Hepatocyte (in vitro differentiated cells): Measurements from ENCODE around the gene SPRED2. TPM values are rescaled to one million over a fixed set of nuclear protein-coding genes. Genes with fewer than 3 reads are reported as not detected.
"Not testable (repeated sequence)": the region's sequence is repeated elsewhere in the genome, so short reads cannot be mapped to it uniquely, and the experiment has no call there.

Experiments
- DNase-seq: peaks from one replicate; pipeline ENCODE4 v3.0.0-alpha.2; 2016; ENCODE audit warnings: low spot score
- H2AFZ ChIP-seq: fragments of 200-600 bp; sonication (generic); 2 replicates; pipeline ENCODE4 v1.6.0; 2016; ENCODE audit warnings: antibody characterized with exemption, mild to moderate bottlenecking
- H3K27ac ChIP-seq: fragments of 200-600 bp; sonication (generic); 2 replicates; pipeline ENCODE4 v1.5.1; 2016; ENCODE audit warnings: mild to moderate bottlenecking
- H3K27me3 ChIP-seq: fragments of 200-600 bp; sonication (generic); 2 replicates; pipeline ENCODE4 v1.6.1; 2016
- H3K36me3 ChIP-seq: fragments of 200-600 bp; sonication (generic); replicated peaks from 2 replicates; pipeline ENCODE4 v1.5.1; 2016; ENCODE audit warnings: low read depth; ENCODE audit not compliant: insufficient read depth
- H3K4me1 ChIP-seq: fragments of 200-600 bp; sonication (generic); 2 replicates; pipeline ENCODE4 v1.5.1; 2016; ENCODE audit warnings: mild to moderate bottlenecking, moderate library complexity; ENCODE audit not compliant: insufficient read depth
- H3K4me2 ChIP-seq: fragments of 200-600 bp; sonication (generic); 2 replicates; pipeline ENCODE4 v1.6.0; 2016
- H3K4me3 ChIP-seq: fragments of 200-600 bp; sonication (generic); 2 replicates; pipeline ENCODE4 v1.5.1; 2016; ENCODE audit warnings: mild to moderate bottlenecking
- H3K79me2 ChIP-seq: fragments of 200-600 bp; sonication (generic); 2 replicates; pipeline ENCODE4 v1.6.0; 2017; ENCODE audit warnings: mild to moderate bottlenecking
- H3K9me2 ChIP-seq: fragments of 200-600 bp; sonication (generic); replicated peaks from 2 replicates; pipeline ENCODE4 v1.6.0; 2017; ENCODE audit warnings: mild to moderate bottlenecking; ENCODE audit not compliant: insufficient read depth
- H3K9me3 ChIP-seq: fragments of 200-600 bp; sonication (generic); 2 replicates; pipeline ENCODE4 v1.5.1; 2016; ENCODE audit warnings: low read depth, mild to moderate bottlenecking
- H4K20me1 ChIP-seq: fragments of 200-600 bp; sonication (generic); 2 replicates; pipeline ENCODE4 v1.6.0; 2016; ENCODE audit warnings: mild to moderate bottlenecking; ENCODE audit not compliant: insufficient read depth, poor library complexity, severe bottlenecking
- EZH2 ChIP-seq: fragments of 200-600 bp; sonication (generic); IDR thresholded peaks from 2 replicates; pipeline ENCODE4 v1.6.1; 2016; ENCODE audit warnings: antibody characterized with exemption, mild to moderate bottlenecking, borderline replicate concordance
- EZH2phosphoT487 ChIP-seq: fragments of 200-600 bp; sonication (generic); IDR thresholded peaks from one replicate; pipeline ENCODE4 v1.6.1; 2018; ENCODE audit warnings: antibody characterized with exemption, mild to moderate bottlenecking, low read depth, moderate library complexity; ENCODE audit not compliant: unreplicated experiment, severe bottlenecking
- WGBS: methylation state at CpG from one replicate; pipeline ENCODE4 v1.1.6; 2016; ENCODE audit warnings: low lambda C conversion rate; ENCODE audit errors: missing lambda C conversion rate; 5-methylcytosine and 5-hydroxymethylcytosine counted together
- polyA plus RNA-seq: library from polyadenylated mRNA; unstranded; fragments of >200 nt; fragmentation: Nextera tagmentation; extraction: Ambion mirVana; gene quantifications from 2 replicates; pipeline ENCODE4 v1.2.1, GENCODE V29; 2016
- total RNA-seq: library from RNA; depleted of rRNA; stranded (reverse); fragments of >200 nt; gene quantifications from 2 replicates; pipeline ENCODE4 v1.2.3, GENCODE V29; 2014
- TF ChIP-seq, protein P1 (sequence below): fragments of 200-600 bp; sonication (generic); IDR thresholded peaks from 2 replicates; pipeline ENCODE4 v1.5.1; 2016; ENCODE audit warnings: antibody characterized with exemption, mild to moderate bottlenecking; ENCODE audit not compliant: poor library complexity

SPRED2 gene
- total and polyA plus RNA-seq, 2 experiments from 2014 or later = 12.7 to 14.1 TPM

DNA sequence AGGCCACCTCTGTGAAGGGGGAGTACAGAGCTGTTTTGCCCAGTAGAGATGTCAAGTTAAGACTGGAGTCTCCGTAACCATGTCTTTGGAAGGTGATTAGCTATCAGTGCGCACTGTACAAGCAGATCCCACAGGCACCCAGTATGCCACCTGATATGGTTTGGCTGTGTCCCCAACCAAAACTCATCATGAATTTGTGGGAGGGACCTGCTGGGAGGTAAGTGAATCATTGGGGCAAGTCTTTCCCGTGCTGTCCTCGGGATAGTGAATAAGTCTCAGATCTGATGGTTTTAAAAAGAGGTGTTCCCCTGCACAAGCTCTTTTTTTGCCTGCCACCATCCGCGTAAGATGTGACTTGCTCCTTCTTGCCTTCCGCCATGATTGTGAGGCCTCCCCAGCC, 114.6 kb downstream of the SPRED2 start:
- no peak for DNase-seq
- Histone ChIP-seq H2AFZ (no peak overlapping the region), H3K27ac (no peak overlapping the region), H3K36me3 (no peaks in the 10 kb centered on the region), H3K27me3 (no peaks in the 10 kb centered on the region), H3K9me3 (no peaks in the 10 kb centered on the region), H3K4me1 (peaks cover 18% of the 10 kb centered on the region), H3K4me3 (no peak overlapping the region), H3K79me2 (no peaks in the 10 kb centered on the region), H4K20me1 (no peaks in the 10 kb centered on the region), H3K4me2 (no peak overlapping the region), H3K9me2 (no peaks in the 10 kb centered on the region)
- WGBS = over 99% methylated on average over 7 of the region's 7 CpGs
- TF ChIP-seq EZH2phosphoT487 (no peak), EZH2 (no peak)
- TF ChIP-seq, protein P1, sequence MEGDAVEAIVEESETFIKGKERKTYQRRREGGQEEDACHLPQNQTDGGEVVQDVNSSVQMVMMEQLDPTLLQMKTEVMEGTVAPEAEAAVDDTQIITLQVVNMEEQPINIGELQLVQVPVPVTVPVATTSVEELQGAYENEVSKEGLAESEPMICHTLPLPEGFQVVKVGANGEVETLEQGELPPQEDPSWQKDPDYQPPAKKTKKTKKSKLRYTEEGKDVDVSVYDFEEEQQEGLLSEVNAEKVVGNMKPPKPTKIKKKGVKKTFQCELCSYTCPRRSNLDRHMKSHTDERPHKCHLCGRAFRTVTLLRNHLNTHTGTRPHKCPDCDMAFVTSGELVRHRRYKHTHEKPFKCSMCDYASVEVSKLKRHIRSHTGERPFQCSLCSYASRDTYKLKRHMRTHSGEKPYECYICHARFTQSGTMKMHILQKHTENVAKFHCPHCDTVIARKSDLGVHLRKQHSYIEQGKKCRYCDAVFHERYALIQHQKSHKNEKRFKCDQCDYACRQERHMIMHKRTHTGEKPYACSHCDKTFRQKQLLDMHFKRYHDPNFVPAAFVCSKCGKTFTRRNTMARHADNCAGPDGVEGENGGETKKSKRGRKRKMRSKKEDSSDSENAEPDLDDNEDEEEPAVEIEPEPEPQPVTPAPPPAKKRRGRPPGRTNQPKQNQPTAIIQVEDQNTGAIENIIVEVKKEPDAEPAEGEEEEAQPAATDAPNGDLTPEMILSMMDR = no peak

DNA sequence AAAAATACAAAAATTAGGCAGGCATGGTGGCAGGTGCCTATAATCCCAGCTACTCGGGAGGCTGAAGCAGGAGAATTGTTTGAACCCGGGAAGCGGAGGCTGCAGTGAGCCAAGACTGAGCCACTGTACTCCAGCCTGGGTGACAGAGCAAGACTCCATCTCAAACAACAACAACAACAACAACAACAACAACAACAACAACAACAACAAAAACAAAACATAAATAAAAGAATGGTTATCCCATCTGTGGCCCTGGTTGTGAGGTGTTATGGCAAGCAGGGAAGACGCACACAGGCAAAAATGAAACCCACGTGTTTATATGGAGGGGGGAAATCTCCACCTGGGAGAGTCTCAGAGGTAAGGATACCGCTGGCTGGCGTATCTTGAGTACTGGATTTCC, 115.0 kb downstream of the SPRED2 start:
- not testable (repeated sequence) for H3K9me2 ChIP-seq

GRCh38 chr2:65316072-65316471, 116.3 kb downstream of the SPRED2 start:
- Histone ChIP-seq H3K9me2 (no peaks in the 10 kb centered on the region), H3K4me2 (no peak overlapping the region), H3K9me3 (no peaks in the 10 kb centered on the region), H3K27me3 (no peaks in the 10 kb centered on the region), H4K20me1 (no peaks in the 10 kb centered on the region), H3K4me1 (peaks cover 17% of the 10 kb centered on the region), H3K27ac (no peak overlapping the region), H2AFZ (no peak overlapping the region), H3K79me2 (no peaks in the 10 kb centered on the region), H3K36me3 (no peaks in the 10 kb centered on the region), H3K4me3 (no peak overlapping the region)
- WGBS = 64% methylated on average over 6 of the region's 6 CpGs
- TF ChIP-seq EZH2 = no peak
- TF ChIP-seq, protein P1 = no peak
- DNase-seq = no peak

More for the DNA sequence above, 115.0 kb downstream of the SPRED2 start:
- H3K79me2 ChIP-seq, H3K36me3 ChIP-seq, H2AFZ ChIP-seq, H4K20me1 ChIP-seq, DNase-seq, H3K27me3 ChIP-seq, H3K27ac ChIP-seq, H3K9me3 ChIP-seq, H3K4me2 ChIP-seq, H3K4me3 ChIP-seq: not testable (repeated sequence)
- peaks cover 18% of the 10 kb centered on the region for H3K4me1 ChIP-seq
- 92% methylated on average over 7 of the region's 7 CpGs for WGBS

- no peak for DNase-seq
- Histone ChIP-seq H3K27ac (no peak overlapping the region), H3K4me3 (no peak overlapping the region), H3K9me3 (no peaks in the 10 kb centered on the region), H3K4me1 (peaks cover 13% of the 10 kb centered on the region), H3K79me2 (no peaks in the 10 kb centered on the region), H3K4me2 (no peak overlapping the region), H3K9me2 (no peaks in the 10 kb centered on the region), H4K20me1 (no peaks in the 10 kb centered on the region), H3K27me3 (no peaks in the 10 kb centered on the region), H3K36me3 (no peaks in the 10 kb centered on the region), H2AFZ (no peak overlapping the region)
- WGBS = 89% methylated on average over 8 of the region's 8 CpGs
- TF ChIP-seq, protein P1 = no peak
- TF ChIP-seq EZH2phosphoT487 (no peak), EZH2 (no peak)
Observed at GRCh38 chr2:65314801-65315441, 117.5 kb downstream of the SPRED2 start.
